HTR-8/SVneo (cell line): Measurements from ENCODE around the gene LRRN2.

Source experiments
- DNase-seq: peaks from one replicate; pipeline ENCODE4 v3.0.0; 2011; ENCODE audit warnings: low spot score, mixed read lengths; ENCODE audit not compliant: insufficient read length
- FAIRE-seq: peaks from 2 replicates; lab custom pipeline; 2011; peaks lifted over from hg19 to GRCh38; lab: Jason Lieb, UNC

LRRN2 gene

GRCh38 chr1:204713541-204713940, 28.0 kb upstream of the LRRN2 start:
- DNase-seq (no peak), FAIRE-seq (no peak)

- DNase-seq: no peak
- FAIRE-seq: no peak
Observed at GRCh38 chr1:204712708-204713430, 27.3 kb upstream of the LRRN2 start.

- no peak for DNase-seq
- FAIRE-seq: no peak
Observed at GRCh38 chr1:204711947-204712701, 26.6 kb upstream of the LRRN2 start.

- no peak for FAIRE-seq
- DNase-seq: no peak
Observed at GRCh38 chr1:204711103-204711946, 25.8 kb upstream of the LRRN2 start.

GRCh38 chr1:204709960-204710912, 24.7 kb upstream of the LRRN2 start:
- no peak for FAIRE-seq
- no peak for DNase-seq

- DNase-seq (no peak), FAIRE-seq (no peak)
Observed at GRCh38 chr1:204709021-204709420, 23.5 kb upstream of the LRRN2 start.

- no peak for DNase-seq
- no peak for FAIRE-seq
Observed at GRCh38 chr1:204706838-204707509, 21.4 kb upstream of the LRRN2 start.

- no peak for DNase-seq
Observed at GRCh38 chr1:204705888-204706837, 20.6 kb upstream of the LRRN2 start.

GRCh38 chr1:204705493-204705811, 19.9 kb upstream of the LRRN2 start:
- DNase-seq: no peak
- no peak for FAIRE-seq

More at GRCh38 chr1:204705888-204706837, 20.6 kb upstream of the LRRN2 start:
- no peak for FAIRE-seq

- FAIRE-seq (no peak), DNase-seq (no peak)
Observed at GRCh38 chr1:204704794-204705492, 19.4 kb upstream of the LRRN2 start.

- DNase-seq (no peak), FAIRE-seq (no peak)
Observed at GRCh38 chr1:204703826-204704612, 18.5 kb upstream of the LRRN2 start.

GRCh38 chr1:204703268-204703664, 17.7 kb upstream of the LRRN2 start:
- FAIRE-seq: no peak

GRCh38 chr1:204702552-204703267, 17.2 kb upstream of the LRRN2 start:
- no peak for FAIRE-seq
- no peak for DNase-seq

More at GRCh38 chr1:204703268-204703664, 17.7 kb upstream of the LRRN2 start:
- no peak for DNase-seq

GRCh38 chr1:204701229-204701628, 15.7 kb upstream of the LRRN2 start:
- no peak for FAIRE-seq
- DNase-seq: no peak

GRCh38 chr1:204697893-204698292, 12.4 kb upstream of the LRRN2 start:
- DNase-seq: no peak
- no peak for FAIRE-seq

- DNase-seq: no peak
- no peak for FAIRE-seq
Observed at GRCh38 chr1:204696606-204697005, 11.1 kb upstream of the LRRN2 start.
